Ovary (tissue), 3 donors: ENCODE results near the gene CARD6.

Experiments
- CTCF ChIP-seq, 3 donors: fragments of 450-650 bp in 2 of 3; fragments of 200-600 bp in 1 of 3; IDR thresholded peaks; one replicate each; pipeline versions ENCODE4 v1.5.1 to v1.8.0; 2016 to 2022; ENCODE audit warnings: antibody characterized with exemption in 3 of 3, mild to moderate bottlenecking in 1 of 3
- POLR2A ChIP-seq: fragments of 450-650 bp; IDR thresholded peaks from one replicate; pipeline ENCODE4 v1.6.1; 2017; ENCODE audit warnings: antibody characterized with exemption, mild to moderate bottlenecking, moderate library complexity
- donor health status: DM: no; HTN: no; CAD: no.

GRCh38 chr5:40832345-40832744 is 8.8 kb upstream of the CARD6 start:
- TF ChIP-seq POLR2A (no peak), CTCF (IDR thresholded peaks at IDR 0.05) (no peak)
